ENCODE data around the gene H1-8. TPM values are rescaled to one million over a fixed set of nuclear protein-coding genes. Genes with fewer than 3 reads are reported as not detected.

Gene H1-8
- total RNA-seq, 1 donor: not detected

- no peak for DNase-seq (ENCODE audit: low read depth in 2 of 3, low spot score in 2 of 3)
Measured at GRCh38 chr3:129587566-129588210, 44.7 kb downstream of the H1-8 start.

- DNase-seq (ENCODE audit: low read depth in 2 of 3, low spot score in 2 of 3): no peak
Measured at GRCh38 chr3:129590215-129590614, 47.2 kb downstream of the H1-8 start.

- no peak for DNase-seq (ENCODE audit: low read depth in 2 of 3, low spot score in 2 of 3)
Measured at GRCh38 chr3:129591932-129592331, 49.0 kb downstream of the H1-8 start.

- DNase-seq (ENCODE audit: low read depth in 2 of 3, low spot score in 2 of 3): peak in 1 of 3 donors; percentile 44
Measured at GRCh38 chr3:129592381-129593131, 49.6 kb downstream of the H1-8 start.

- no peak for DNase-seq (ENCODE audit: low read depth in 2 of 3, low spot score in 2 of 3)
Measured at GRCh38 chr3:129593230-129593594, 50.2 kb downstream of the H1-8 start.

- peak in 2 of 3 donors; percentile 68 to 70 for DNase-seq (ENCODE audit: low read depth in 2 of 3, low spot score in 2 of 3)
Measured at GRCh38 chr3:129593595-129594339, 50.8 kb downstream of the H1-8 start.

- DNase-seq (ENCODE audit: low read depth in 2 of 3, low spot score in 2 of 3): no peak
Measured at GRCh38 chr3:129594409-129594808, 51.4 kb downstream of the H1-8 start.

GRCh38 chr3:129594907-129595390 is 52.0 kb downstream of the H1-8 start:
- DNase-seq (ENCODE audit: low read depth in 2 of 3, low spot score in 2 of 3): no peak

GRCh38 chr3:129595544-129596193 is 52.7 kb downstream of the H1-8 start:
- DNase-seq (ENCODE audit: low read depth in 2 of 3, low spot score in 2 of 3): no peak

GRCh38 chr3:129596194-129597086 is 53.5 kb downstream of the H1-8 start:
- peak in 2 of 3 donors; percentile 59 to 73 for DNase-seq (ENCODE audit: low read depth in 2 of 3, low spot score in 2 of 3)

- no peak for DNase-seq (ENCODE audit: low read depth in 2 of 3, low spot score in 2 of 3)
Measured at GRCh38 chr3:129597087-129597999, 54.4 kb downstream of the H1-8 start.

- no peak for DNase-seq (ENCODE audit: low read depth in 2 of 3, low spot score in 2 of 3)
Measured at GRCh38 chr3:129598000-129598381, 55.0 kb downstream of the H1-8 start.

GRCh38 chr3:129598484-129598883 is 55.5 kb downstream of the H1-8 start:
- no peak for DNase-seq (ENCODE audit: low read depth in 2 of 3, low spot score in 2 of 3)

GRCh38 chr3:129599073-129599472 is 56.1 kb downstream of the H1-8 start:
- no peak for DNase-seq (ENCODE audit: low read depth in 2 of 3, low spot score in 2 of 3)

GRCh38 chr3:129599607-129600006 is 56.6 kb downstream of the H1-8 start:
- peak in 2 of 3 donors; percentile 87 to 88 for DNase-seq (ENCODE audit: low read depth in 2 of 3, low spot score in 2 of 3)

- no peak for DNase-seq (ENCODE audit: low read depth in 2 of 3, low spot score in 2 of 3)
Measured at GRCh38 chr3:129600348-129600747, 57.4 kb downstream of the H1-8 start.

All from hematopoietic multipotent progenitor cell (in vitro differentiated cells).